Stomach smooth muscle (tissue), 2 donors: ENCODE measurements around the gene CHTF8.

Source experiments
- H3K27ac ChIP-seq: one replicate; pipeline ENCODE4 v1.7.0; 2013; ENCODE audit warnings: mild to moderate bottlenecking, low read length, inconsistent platforms
- H3K27me3 ChIP-seq, 2 donors: one replicate each; pipeline ENCODE4 v1.7.0; 2013; ENCODE audit warnings: low read length in 2 of 2; ENCODE audit not compliant: insufficient read depth in 2 of 2, control insufficient read depth in 1 of 2
- H3K36me3 ChIP-seq, 2 donors: one replicate each; pipeline ENCODE4 v1.7.0; 2013; ENCODE audit warnings: low read length in 2 of 2; ENCODE audit not compliant: control insufficient read depth in 2 of 2, insufficient read depth in 2 of 2
- H3K4me1 ChIP-seq: one replicate; pipeline ENCODE4 v1.7.0; 2013; ENCODE audit warnings: low read length; ENCODE audit not compliant: control insufficient read depth, insufficient read depth
- H3K4me3 ChIP-seq, 2 donors: one replicate each; pipeline ENCODE4 v1.7.0; 2013; ENCODE audit warnings: low read length in 2 of 2
- H3K9ac ChIP-seq, 2 donors: one replicate each; pipeline ENCODE4 v1.7.0; 2013; ENCODE audit warnings: low read length in 2 of 2, mild to moderate bottlenecking in 1 of 2
- H3K9me3 ChIP-seq, 2 donors: one replicate each; pipeline ENCODE4 v1.7.0; 2013; ENCODE audit warnings: low read length in 2 of 2; ENCODE audit not compliant: control insufficient read depth in 2 of 2
- donor health status: healthy.
- donor health status: Pancreatic carcinoma.

Gene CHTF8

GRCh38 chr16:69120096-69120664 is 12.2 kb downstream of the CHTF8 start:
- no peaks in the 10 kb centered on the region for H3K9me3 ChIP-seq
- peaks cover 30 to 35% of the 10 kb centered on the region in 2 donors for H3K36me3 ChIP-seq
- no peak overlapping the region for H3K4me3 ChIP-seq
- H3K27me3 ChIP-seq: no peaks in the 10 kb centered on the region
- H3K27ac ChIP-seq: no peak overlapping the region
- peaks cover 7% of the 10 kb centered on the region for H3K4me1 ChIP-seq
- no peak overlapping the region for H3K9ac ChIP-seq

- H3K4me3 ChIP-seq: no peak overlapping the region
- H3K27ac ChIP-seq: no peak overlapping the region
- no peaks in the 10 kb centered on the region for H3K9me3 ChIP-seq
- peaks cover 7% of the 10 kb centered on the region for H3K4me1 ChIP-seq
- no peak overlapping the region for H3K9ac ChIP-seq
- no peaks in the 10 kb centered on the region for H3K27me3 ChIP-seq
- H3K36me3 ChIP-seq: peaks cover 34 to 39% of the 10 kb centered on the region in 2 donors
Observed at GRCh38 chr16:69119536-69119935, 12.9 kb downstream of the CHTF8 start.

GRCh38 chr16:69118994-69119393 is 13.4 kb downstream of the CHTF8 start:
- Histone ChIP-seq H3K4me1 (peaks cover 7% of the 10 kb centered on the region), H3K4me3 (no peak overlapping the region), H3K36me3 (peaks cover 40 to 44% of the 10 kb centered on the region in 2 donors), H3K27ac (no peak overlapping the region), H3K9me3 (no peaks in the 10 kb centered on the region), H3K9ac (no peak overlapping the region), H3K27me3 (no peaks in the 10 kb centered on the region)

GRCh38 chr16:69118468-69118867 is 13.9 kb downstream of the CHTF8 start:
- Histone ChIP-seq H3K4me1 (peaks cover 7% of the 10 kb centered on the region), H3K36me3 (peaks cover 43 to 47% of the 10 kb centered on the region in 2 donors), H3K9ac (no peak overlapping the region), H3K4me3 (no peak overlapping the region), H3K27me3 (no peaks in the 10 kb centered on the region), H3K27ac (no peak overlapping the region), H3K9me3 (no peaks in the 10 kb centered on the region)

- Histone ChIP-seq H3K27ac (no peak overlapping the region), H3K4me3 (no peak overlapping the region), H3K4me1 (peaks cover 7% of the 10 kb centered on the region), H3K36me3 (peaks cover 48 to 49% of the 10 kb centered on the region in 2 donors), H3K27me3 (no peaks in the 10 kb centered on the region), H3K9me3 (no peaks in the 10 kb centered on the region), H3K9ac (no peak overlapping the region)
Observed at GRCh38 chr16:69116906-69117305, 15.5 kb downstream of the CHTF8 start.

- Histone ChIP-seq H3K4me3 (no peak overlapping the region), H3K9me3 (no peaks in the 10 kb centered on the region), H3K27me3 (peaks cover 1 to 2% of the 10 kb centered on the region in 2 donors), H3K9ac (no peak overlapping the region), H3K4me1 (peaks cover 7% of the 10 kb centered on the region), H3K36me3 (peaks cover 48 to 49% of the 10 kb centered on the region in 2 donors), H3K27ac (no peak overlapping the region)
Observed at GRCh38 chr16:69116256-69116875, 16.0 kb downstream of the CHTF8 start.

GRCh38 chr16:69115837-69116236 is 16.6 kb downstream of the CHTF8 start:
- peaks cover 7% of the 10 kb centered on the region for H3K4me1 ChIP-seq
- H3K9ac ChIP-seq: no peak overlapping the region
- no peak overlapping the region for H3K4me3 ChIP-seq
- H3K27ac ChIP-seq: no peak overlapping the region
- H3K36me3 ChIP-seq: peaks cover 47% of the 10 kb centered on the region in 2 donors
- peaks cover 2% of the 10 kb centered on the region in 2 donors for H3K27me3 ChIP-seq
- no peaks in the 10 kb centered on the region for H3K9me3 ChIP-seq

- H3K36me3 ChIP-seq: peaks cover 42 to 50% of the 10 kb centered on the region in 2 donors
- H3K9ac ChIP-seq: no peak overlapping the region
- H3K4me1 ChIP-seq: peaks cover 7% of the 10 kb centered on the region
- H3K27me3 ChIP-seq: peaks cover 2% of the 10 kb centered on the region in 2 donors
- no peak overlapping the region for H3K27ac ChIP-seq
- no peaks in the 10 kb centered on the region for H3K9me3 ChIP-seq
- H3K4me3 ChIP-seq: no peak overlapping the region
Observed at GRCh38 chr16:69115361-69115760, 17.0 kb downstream of the CHTF8 start.

- H3K4me1 ChIP-seq: peaks cover 7% of the 10 kb centered on the region
- no peak overlapping the region for H3K27ac ChIP-seq
- H3K9me3 ChIP-seq: no peaks in the 10 kb centered on the region
- H3K27me3 ChIP-seq: peaks cover 2% of the 10 kb centered on the region in 2 donors
- H3K9ac ChIP-seq: no peak overlapping the region
- peaks cover 38 to 50% of the 10 kb centered on the region in 2 donors for H3K36me3 ChIP-seq
- no peak overlapping the region for H3K4me3 ChIP-seq
Observed at GRCh38 chr16:69114976-69115355, 17.4 kb downstream of the CHTF8 start.

GRCh38 chr16:69114346-69114975 is 17.9 kb downstream of the CHTF8 start:
- peaks cover 3 to 7% of the 10 kb centered on the region in 2 donors for H3K27me3 ChIP-seq
- H3K4me3 ChIP-seq: no peak overlapping the region
- no peaks in the 10 kb centered on the region for H3K9me3 ChIP-seq
- peaks cover 6% of the 10 kb centered on the region for H3K4me1 ChIP-seq
- no peak overlapping the region for H3K27ac ChIP-seq
- H3K36me3 ChIP-seq: peaks cover 34 to 52% of the 10 kb centered on the region in 2 donors
- no peak overlapping the region for H3K9ac ChIP-seq

- Histone ChIP-seq H3K9me3 (no peaks in the 10 kb centered on the region), H3K27me3 (peaks cover 14 to 19% of the 10 kb centered on the region in 2 donors), H3K27ac (no peak overlapping the region), H3K4me3 (no peak overlapping the region), H3K4me1 (peaks cover 4% of the 10 kb centered on the region), H3K9ac (no peak overlapping the region), H3K36me3 (peaks cover 27 to 46% of the 10 kb centered on the region in 2 donors)
Observed at GRCh38 chr16:69113216-69113615, 19.2 kb downstream of the CHTF8 start.
